Liver (tissue), 3 donors: ENCODE data around the gene TMEM255A.

Experiments used
- ATF3 ChIP-seq: IDR thresholded peaks from 2 replicates; pipeline ENCODE4 v1.6.1; 2016; ENCODE audit warnings: antibody characterized with exemption
- CTCF ChIP-seq: fragments of 150-350 bp; IDR thresholded peaks from 2 replicates; pipeline ENCODE4 v1.5.1; 2017; ENCODE audit warnings: improper control_type of control experiment, low read depth, low read length; ENCODE audit not compliant: missing input control
- EGR1 ChIP-seq, 2 donors: IDR thresholded peaks; 2 replicates each; pipeline ENCODE4 v1.6.1; 2016 to 2018; ENCODE audit warnings: antibody characterized with exemption in 2 of 2, low read depth in 2 of 2
- FOXA2 ChIP-seq: IDR thresholded peaks from 2 replicates; pipeline ENCODE4 v1.6.1; 2016; ENCODE audit warnings: antibody characterized with exemption
- GABPA ChIP-seq, 2 donors: IDR thresholded peaks in 1 of 2; conservative IDR thresholded peaks in 1 of 2; 2 replicates each; pipeline ENCODE4 v1.6.1; 2016; ENCODE audit warnings: antibody characterized with exemption in 2 of 2, mild to moderate bottlenecking in 1 of 2, moderate library complexity in 1 of 2
- HNF4G ChIP-seq: IDR thresholded peaks from 2 replicates; pipeline ENCODE4 v1.6.1; 2016; ENCODE audit warnings: antibody characterized with exemption
- JUND ChIP-seq, 2 donors: IDR thresholded peaks; 2 replicates each; pipeline ENCODE4 v1.6.1; 2016; ENCODE audit warnings: antibody characterized with exemption in 2 of 2
- MAX ChIP-seq: IDR thresholded peaks from 2 replicates; pipeline ENCODE4 v1.6.1; 2016; ENCODE audit warnings: antibody characterized with exemption
- RAD21 ChIP-seq, 2 donors: IDR thresholded peaks; 2 replicates each; pipeline ENCODE4 v1.6.1; 2016; ENCODE audit warnings: antibody characterized with exemption in 2 of 2, mild to moderate bottlenecking in 2 of 2
- REST ChIP-seq: IDR thresholded peaks from 2 replicates; pipeline ENCODE4 v1.6.1; 2016; ENCODE audit warnings: antibody characterized with exemption, mild to moderate bottlenecking
- SP1 ChIP-seq: IDR thresholded peaks from 2 replicates; pipeline ENCODE4 v1.6.1; 2018; ENCODE audit warnings: antibody characterized with exemption, mild to moderate bottlenecking
- TAF1 ChIP-seq: conservative IDR thresholded peaks from 2 replicates; pipeline ENCODE4 v1.6.1; 2016; ENCODE audit warnings: antibody characterized with exemption, mild to moderate bottlenecking
- YY1 ChIP-seq: IDR thresholded peaks from 2 replicates; pipeline ENCODE4 v1.6.1; 2016; ENCODE audit warnings: antibody characterized with exemption, mild to moderate bottlenecking
- ZBTB33 ChIP-seq: IDR thresholded peaks from 2 replicates; pipeline ENCODE4 v1.6.1; 2016; ENCODE audit warnings: antibody characterized with exemption
- donor health status: healthy.
- donor health status: healthy.

- TF ChIP-seq CTCF, result no peak
- TF ChIP-seq SP1, result no peak
- TF ChIP-seq YY1, result no peak
- no peak for TF ChIP-seq ZBTB33
- TF ChIP-seq MAX, result no peak
- TF ChIP-seq TAF1, result no peak
- TF ChIP-seq REST, result no peak
- TF ChIP-seq GABPA (IDR thresholded peaks at IDR 0.05 in 1 of 2, conservative IDR thresholded peaks at IDR 0.05 in 1 of 2), result no peak
- TF ChIP-seq FOXA2, result no peak
- TF ChIP-seq HNF4G, result no peak
- TF ChIP-seq RAD21 (IDR thresholded peaks at IDR 0.05), result no peak
- TF ChIP-seq ATF3, result no peak
- no peak for TF ChIP-seq EGR1 (IDR thresholded peaks at IDR 0.05; ENCODE audit: low read depth in 2 of 2)
- no peak for TF ChIP-seq JUND (IDR thresholded peaks at IDR 0.05)
Observed at GRCh38 chrX:120236687-120237479, 74.4 kb downstream of the TMEM255A start.
